Stimulated activated CD8-positive, alpha-beta memory T cell treated with anti-CD3 and anti-CD28 coated beads, Interleukin-12 subunit alpha, Interleukin-12 subunit beta, amount 100 ng/mL, for 24 hours (primary cell): ENCODE data around the gene RPL10A.
"Not testable (repeated sequence)": the region's sequence is repeated elsewhere in the genome, so short reads cannot be mapped to it uniquely, and the experiment has no call there.

Experiments
- DNase-seq: peaks from one replicate; pipeline ENCODE4 v3.0.0-alpha.2; 2020; ENCODE audit errors: extremely low read depth

The RPL10A gene

GRCh38 chr6:35468181-35468979 is at the start of gene RPL10A:
Gene RPL10A, plus strand, starts transcription at chr6:35468401. Its CDS starts 34 bp downstream, at chr6:35468435.
- peak; percentile 85 for DNase-seq

- no peak for DNase-seq
Measured at GRCh38 chr6:35419417-35419816, 48.8 kb upstream of the RPL10A start.

GRCh38 chr6:35419961-35420360 is 48.2 kb upstream of the RPL10A start:
- no peak for DNase-seq

- DNase-seq: no peak
Measured at GRCh38 chr6:35425284-35425683, 42.9 kb upstream of the RPL10A start.

GRCh38 chr6:35426074-35426473 is 42.1 kb upstream of the RPL10A start:
- DNase-seq: no peak

- no peak for DNase-seq
Measured at GRCh38 chr6:35427435-35427834, 40.8 kb upstream of the RPL10A start.

GRCh38 chr6:35427851-35428321 is 40.3 kb upstream of the RPL10A start:
- no peak for DNase-seq

GRCh38 chr6:35428421-35429149 is 39.6 kb upstream of the RPL10A start:
- DNase-seq: no peak

GRCh38 chr6:35429463-35429862 is 38.7 kb upstream of the RPL10A start:
- no peak for DNase-seq

GRCh38 chr6:35432291-35432690 is 35.9 kb upstream of the RPL10A start:
- no peak for DNase-seq

GRCh38 chr6:35432702-35433101 is 35.5 kb upstream of the RPL10A start:
- not testable (repeated sequence) for DNase-seq

GRCh38 chr6:35435074-35435837 is 32.9 kb upstream of the RPL10A start:
- DNase-seq: no peak

- no peak for DNase-seq
Measured at GRCh38 chr6:35436071-35436857, 31.9 kb upstream of the RPL10A start.

GRCh38 chr6:35438378-35439065 is 29.7 kb upstream of the RPL10A start:
- DNase-seq: not testable (repeated sequence)

- DNase-seq: no peak
Measured at GRCh38 chr6:35439308-35439707, 28.9 kb upstream of the RPL10A start.

- no peak for DNase-seq
Measured at GRCh38 chr6:35441205-35441604, 27.0 kb upstream of the RPL10A start.

- no peak for DNase-seq
Measured at GRCh38 chr6:35441642-35442041, 26.6 kb upstream of the RPL10A start.

- no peak for DNase-seq
Measured at GRCh38 chr6:35442693-35443092, 25.5 kb upstream of the RPL10A start.

GRCh38 chr6:35443341-35444030 is 24.7 kb upstream of the RPL10A start:
- no peak for DNase-seq

- no peak for DNase-seq
Measured at GRCh38 chr6:35445691-35446090, 22.5 kb upstream of the RPL10A start.
